GM19395 (cell line): ENCODE results near the gene TNFRSF4.

Experiments used
- ATAC-seq: cut with Tn5 transposase; IDR thresholded peaks from one replicate; pipeline ENCODE4 v1.9.1; 2021; ENCODE audit warnings: mild to moderate bottlenecking, moderate library complexity; ENCODE audit not compliant: unreplicated experiment

Gene TNFRSF4

DNA sequence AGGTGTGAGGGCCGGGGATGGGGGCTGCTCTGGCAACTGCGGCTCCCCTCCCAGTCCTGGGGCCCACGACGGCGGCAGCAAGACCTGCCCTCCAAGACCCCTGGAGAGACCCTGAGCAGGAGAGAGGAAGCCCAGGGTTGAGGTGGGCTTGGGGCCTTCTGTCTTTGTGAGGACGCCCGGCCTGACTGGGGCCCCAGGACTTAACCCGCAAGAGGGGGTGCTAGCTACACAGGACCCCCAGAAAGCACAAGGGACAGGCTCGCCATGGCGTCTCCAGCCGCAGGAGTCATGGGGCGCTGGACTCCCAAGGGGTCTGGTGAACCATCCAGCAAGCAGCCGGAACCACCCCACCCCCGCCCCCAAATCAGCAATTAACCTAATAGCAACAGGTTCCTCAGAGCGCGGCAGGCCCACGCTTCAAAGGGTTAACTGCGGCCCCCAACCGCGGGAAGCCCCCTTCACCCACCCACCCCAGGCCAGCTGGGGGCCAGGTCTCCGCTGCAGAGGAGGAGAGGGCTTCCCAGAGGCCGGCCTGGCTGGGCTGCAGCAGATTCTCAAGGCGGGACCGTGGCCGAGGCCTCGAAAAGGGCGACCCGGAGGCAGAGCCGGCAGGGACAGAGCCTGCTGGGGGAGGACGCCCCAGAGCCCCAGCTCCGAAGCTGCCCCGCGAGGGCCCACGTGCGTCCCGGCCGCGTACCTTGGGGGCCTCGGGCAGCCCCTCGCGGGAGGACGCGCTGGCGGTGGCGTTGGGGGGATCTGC, 32.0 kb upstream of the TNFRSF4 start:
- no peak for ATAC-seq

DNA sequence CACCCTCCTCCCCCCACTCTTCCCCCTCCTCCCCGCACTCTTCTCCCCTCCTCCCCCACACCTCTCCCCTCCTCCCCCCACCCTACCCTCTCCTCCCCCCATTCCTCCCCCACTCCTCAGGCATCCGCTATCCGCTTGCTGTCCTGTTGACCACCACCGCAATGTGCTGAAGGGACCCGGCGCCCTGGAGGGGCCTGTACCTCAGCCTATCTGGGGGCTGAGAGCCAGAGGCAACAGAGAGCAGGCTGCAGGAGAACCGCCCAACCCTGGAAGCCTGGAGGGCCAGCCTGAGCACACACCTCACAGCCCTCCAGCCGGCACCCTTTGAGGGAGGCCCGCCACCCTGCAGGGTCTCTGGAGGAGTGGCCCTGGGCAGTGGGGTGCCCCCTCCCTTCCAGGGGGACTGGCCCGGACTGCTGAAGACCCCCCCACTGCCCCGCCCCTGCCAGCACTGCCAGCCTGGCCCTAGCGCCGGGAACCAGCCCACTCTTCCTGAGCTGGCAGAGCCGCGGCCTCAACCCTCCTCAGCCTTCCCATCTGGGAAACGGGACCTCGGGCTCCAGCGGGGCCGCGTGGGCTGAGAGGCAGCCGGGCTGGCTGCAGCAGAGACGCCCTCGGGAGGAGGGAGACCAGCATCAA, 31.3 kb upstream of the TNFRSF4 start:
- no peak for ATAC-seq

DNA sequence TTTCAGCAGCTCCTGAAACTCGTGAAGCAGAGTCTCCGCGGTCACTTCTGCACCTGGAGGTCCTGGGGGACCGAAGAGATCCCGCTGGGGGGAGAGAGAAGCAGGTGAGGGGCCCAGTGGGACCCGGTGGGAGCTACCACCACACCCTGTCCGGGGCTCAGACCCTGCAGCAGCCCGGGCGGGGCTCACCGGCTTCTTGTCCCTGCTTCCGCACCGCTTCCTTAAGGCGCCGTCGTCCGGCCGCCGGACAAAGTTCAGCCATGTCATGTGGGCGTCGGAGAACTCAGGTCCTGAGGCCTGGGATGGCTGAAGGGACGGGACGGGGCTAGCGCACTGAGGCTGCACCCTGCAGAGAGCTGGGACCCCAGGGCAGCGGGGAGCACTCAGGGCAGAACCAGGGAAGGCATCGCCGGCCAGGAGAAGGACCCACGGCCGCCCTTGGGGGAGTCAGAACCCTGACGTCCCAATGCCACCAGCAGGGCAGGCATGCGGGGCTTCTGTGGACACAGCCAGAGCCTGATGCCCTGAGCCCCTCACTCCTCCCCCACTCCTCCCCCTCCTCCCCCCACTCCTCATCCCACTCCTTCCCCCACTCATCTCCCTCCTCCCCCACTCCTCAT, 30.3 kb upstream of the TNFRSF4 start:
- no peak for ATAC-seq

DNA sequence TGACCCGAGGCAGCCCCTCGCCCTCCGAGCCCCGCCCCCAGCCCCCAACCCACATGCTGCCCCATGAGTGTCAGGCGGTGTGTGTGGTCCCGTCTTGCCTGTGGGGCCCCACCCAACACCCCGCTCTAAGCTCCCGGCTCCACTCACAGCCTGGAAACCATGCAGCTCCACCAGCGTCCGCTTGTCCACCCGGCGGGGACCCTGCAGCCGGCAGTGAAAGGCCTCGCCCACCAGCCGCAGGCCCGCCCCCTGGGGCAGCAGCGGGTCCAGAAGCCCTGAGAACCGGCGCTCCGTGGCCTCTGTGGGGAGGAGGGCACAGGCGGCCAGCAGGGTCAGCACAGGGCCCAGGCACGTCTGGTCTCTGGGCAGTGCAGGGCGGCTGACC, 29.8 kb upstream of the TNFRSF4 start:
- ATAC-seq, result no peak

DNA sequence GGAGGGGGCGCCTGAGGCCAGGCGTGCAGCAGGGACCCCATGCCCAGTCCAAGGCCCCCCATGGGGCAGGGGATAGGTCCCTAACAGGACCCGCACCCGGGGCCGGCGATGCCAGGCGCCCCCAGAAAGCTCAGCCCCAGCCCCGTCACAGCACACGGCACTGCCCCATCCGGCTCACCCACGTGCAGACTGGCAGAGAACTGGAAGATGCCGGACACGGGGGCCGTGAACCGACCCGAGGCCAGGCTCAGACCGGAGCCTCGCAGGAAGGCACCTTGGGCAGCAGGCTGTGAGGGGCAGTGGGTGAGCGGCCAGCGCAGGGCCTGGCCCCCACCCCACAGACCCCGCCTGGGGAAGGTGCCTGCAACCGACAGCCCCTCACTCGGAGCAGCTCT, 29.3 kb upstream of the TNFRSF4 start:
- no peak for ATAC-seq

DNA sequence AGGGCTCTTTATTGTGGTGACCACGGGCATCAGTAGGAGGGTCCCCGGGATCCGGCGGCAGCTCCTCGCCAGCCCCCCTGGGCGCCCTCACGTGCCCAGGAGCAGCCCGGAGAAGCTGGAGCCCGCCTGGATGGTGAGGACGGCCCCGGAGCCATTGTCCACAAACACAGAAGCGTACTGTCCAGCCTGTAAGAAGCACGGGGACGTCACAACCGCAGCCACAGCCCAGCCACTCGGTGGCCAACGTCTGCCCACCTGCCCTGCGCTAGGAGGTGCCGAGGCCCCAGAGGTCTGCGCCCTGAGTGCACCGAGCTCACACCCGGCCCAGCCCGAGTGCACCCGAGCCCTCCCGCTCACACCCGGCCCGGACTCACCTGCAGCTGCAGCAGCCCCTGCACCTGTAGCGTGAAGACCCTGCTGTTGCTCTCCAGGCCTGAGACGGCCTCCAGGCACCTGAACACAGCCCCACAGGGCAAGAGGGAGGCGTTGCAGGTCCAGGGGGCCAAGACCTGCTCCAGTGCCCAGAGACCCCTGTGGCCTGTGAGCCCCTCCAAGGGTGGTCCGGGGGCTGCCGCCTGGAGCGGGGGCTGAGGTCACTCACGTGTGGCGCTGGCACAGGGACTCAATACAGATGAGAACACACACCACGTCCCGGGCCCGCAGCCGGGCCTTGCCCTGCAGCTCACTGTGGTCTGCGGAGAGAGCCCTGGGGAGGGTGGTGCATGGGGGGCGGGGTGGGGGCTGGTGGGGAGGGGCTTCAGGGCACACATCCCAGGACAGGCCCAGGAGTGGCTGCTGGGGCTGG, 28.7 kb upstream of the TNFRSF4 start:
- ATAC-seq, result no peak

DNA sequence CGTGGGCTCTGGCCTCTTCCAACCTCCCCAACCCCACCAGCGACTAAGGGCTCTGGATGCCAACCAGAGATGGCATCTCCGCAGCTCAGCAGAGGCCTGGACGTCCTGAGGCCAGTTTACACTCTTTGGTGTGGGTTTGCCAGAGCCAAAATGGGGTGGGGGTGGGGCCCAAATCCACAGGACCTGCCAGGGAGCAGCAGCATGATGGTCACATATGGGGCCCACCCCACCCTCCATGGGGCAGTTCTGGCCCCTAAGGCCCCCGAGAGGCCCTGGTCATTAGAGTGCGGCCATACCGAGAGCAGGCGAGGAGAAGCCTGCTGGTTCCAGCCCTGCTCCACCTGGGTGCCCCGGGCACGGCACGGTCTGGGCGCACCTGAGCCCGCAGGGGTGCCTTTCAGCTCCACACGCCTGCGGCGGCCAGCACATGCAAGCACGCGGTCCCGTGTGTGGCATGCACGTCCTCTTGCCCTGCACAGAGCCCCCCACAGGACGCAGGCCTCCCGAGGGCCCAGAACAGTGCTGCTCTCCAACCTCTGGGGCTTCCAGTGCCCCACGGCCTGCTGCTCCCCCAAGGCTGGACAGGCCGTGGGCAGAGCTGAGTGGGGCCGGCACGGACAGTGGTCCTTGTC, 27.8 kb upstream of the TNFRSF4 start:
- ATAC-seq, result no peak

DNA sequence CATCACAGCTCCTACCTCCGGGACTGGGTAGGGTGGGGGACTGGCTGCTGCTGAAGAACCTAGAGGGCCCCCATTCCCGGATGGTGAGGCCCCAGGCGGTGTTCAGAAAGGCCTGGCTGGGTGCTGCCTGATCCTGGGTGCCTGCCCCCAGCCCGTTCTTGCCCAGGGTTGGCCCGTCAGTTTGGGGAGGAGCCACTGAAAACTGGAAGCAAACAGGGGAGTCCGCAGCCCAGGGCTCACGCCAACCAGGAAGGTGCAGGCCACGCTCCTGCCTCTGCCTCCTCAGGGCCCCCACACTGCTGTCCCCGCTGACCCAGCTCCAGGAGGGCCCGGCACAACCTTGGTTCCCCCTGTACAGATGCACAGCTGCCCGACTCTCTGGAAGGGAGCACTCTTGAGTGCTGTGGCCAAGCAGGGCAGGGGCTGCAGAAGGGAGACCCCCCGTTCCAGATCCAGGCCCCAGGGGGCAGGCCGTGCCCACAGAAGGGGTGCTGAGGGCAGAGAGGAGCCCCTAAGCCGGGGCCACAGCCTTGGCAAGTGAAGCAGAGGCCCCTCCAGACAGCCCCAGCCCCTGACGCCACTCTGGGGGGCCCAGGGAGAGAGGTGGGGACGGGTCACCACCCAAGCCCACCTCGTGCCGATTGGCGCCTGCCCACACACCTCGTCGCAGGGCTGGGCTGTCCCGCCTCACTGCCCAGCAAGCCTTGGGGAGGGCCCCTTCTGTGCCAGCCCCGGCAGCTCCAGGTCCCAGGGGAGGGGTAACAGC, 27.1 kb upstream of the TNFRSF4 start:
- no peak for ATAC-seq

DNA sequence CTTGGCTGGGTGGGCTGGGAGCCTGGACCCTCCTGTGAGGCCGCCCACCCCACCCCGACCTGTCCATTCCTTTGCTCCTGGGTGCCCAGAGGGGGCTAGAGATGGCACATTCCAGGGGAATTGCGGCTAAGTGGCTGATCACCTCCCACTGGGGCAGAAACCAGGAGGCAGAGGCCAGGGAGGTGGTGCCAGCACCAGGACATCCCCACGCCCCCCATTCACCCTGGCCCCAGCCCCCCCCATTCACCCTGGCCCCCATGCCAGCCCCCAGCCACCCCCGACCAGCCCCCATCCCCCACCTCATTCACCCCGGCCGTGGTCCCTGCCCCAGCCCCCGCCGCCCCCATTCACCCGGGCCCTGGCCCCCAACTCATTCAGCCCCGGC, 26.4 kb upstream of the TNFRSF4 start:
- no peak for ATAC-seq

DNA sequence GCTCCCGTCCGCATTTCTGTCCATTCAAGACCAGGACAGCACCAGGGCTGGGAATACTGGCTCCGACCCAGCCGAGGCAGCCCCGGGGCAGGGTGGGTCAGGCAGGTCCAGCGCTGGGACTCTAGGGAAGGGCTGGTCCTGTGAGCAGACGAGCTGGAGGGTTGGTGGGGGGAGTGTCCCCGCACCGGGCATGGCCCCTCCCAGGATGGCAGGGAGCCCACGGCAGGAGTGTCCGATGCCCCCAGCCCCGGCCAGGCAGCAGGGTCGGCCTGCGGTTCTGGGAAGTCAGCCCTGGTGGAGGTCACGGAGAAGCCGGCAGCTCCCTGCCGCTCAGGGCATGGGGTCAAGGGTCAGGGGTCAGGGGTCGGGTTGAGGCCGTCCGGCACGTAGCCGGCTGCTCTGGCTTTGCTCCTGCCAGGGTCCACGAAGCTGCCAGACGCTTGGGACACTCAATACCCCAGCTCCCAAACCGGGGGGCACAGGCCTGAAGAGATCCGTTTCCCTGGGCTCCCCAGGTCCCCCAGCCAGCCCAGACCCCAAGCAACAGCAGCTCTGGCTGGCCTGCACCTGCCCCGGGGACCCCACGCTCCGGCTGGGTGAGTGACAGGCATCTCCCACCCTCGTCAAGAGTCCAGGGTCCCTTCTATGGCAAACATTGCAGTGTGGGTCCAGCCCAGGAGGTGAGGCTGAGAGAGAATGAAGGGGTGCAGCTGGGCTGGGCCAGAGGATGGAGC, 25.8 kb upstream of the TNFRSF4 start:
- no peak for ATAC-seq

DNA sequence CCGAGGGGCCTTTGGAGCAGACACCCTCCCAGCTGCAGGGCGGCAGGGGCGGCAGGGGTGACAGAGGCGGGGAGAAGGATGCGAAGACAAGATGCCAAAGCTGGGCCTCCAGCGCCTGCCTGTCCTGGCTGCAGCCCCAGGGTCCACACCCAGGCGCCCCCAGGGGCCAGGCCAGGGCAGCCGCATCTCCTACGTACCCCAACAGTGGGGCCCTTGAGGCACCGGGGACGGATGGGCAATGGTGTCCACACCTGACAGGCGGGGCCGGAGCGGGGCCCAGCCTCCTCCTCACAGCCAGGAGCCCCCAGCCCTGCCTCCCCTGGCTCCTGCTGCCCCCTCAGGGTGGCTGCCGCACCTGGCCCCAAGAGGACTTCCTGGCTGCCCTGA, 25.3 kb upstream of the TNFRSF4 start:
- ATAC-seq, result no peak

DNA sequence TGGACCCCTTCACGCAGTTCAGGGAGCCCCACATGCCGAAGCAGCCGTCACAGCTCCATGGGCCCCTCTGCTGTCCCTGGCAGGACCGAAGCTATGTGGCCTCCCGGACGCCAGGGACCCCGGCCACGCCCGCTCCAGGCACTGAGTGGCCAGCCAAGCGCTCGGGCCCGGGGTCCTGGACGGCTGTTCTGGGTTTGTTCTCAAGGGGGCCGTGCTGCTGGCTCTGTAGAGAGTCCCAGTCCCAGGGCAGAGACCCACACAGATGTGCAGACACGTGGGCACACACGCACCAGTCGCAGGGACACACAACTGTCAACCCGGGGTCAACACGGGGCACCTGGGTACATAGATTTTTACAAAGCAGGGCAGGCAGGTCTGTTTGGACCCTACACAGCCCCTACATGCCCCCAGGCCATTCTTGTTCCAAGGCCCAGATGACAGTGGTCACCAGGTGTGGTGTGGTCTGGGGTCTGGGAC, 24.8 kb upstream of the TNFRSF4 start:
- no peak for ATAC-seq

DNA sequence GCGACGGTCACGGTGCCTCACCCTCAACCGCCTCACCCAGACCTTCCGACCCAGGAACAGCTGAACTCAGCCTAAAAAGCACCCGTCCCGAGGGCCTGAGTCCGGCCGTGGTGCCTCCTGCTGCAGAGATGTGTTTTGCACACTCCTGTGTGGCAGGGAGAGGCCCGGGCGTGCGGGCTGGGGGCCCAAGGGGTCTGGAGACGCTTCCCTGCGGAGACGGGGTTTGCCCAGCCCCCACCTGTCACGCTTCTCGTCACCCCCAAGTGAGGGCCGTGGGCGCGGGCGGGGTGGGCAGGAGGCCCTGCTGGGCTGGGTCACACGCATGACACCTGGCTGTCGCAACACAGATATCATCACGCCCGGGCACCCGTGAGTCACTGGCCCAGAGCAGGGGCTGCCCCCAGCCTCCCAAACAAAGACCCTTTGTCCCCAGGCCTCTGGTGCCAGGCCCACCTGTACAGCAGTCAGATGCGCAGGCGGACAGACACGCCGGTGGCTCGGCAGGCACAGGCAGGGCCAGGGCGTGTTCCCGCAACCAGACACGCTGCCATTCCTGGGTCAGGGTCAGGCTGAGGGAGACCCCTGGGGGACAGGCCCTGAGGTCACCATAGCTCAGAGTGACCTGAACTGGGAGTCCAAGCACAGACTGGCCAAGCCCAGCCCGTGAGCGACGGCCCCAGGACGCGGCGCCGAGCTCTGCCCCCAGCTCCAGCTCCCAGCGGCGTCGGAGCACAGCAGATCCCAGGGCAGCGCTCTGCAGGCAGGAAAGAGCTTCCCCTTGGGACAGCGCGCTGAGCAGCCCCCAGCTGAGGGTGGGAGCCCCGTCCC, 24.1 kb upstream of the TNFRSF4 start:
- no peak for ATAC-seq

DNA sequence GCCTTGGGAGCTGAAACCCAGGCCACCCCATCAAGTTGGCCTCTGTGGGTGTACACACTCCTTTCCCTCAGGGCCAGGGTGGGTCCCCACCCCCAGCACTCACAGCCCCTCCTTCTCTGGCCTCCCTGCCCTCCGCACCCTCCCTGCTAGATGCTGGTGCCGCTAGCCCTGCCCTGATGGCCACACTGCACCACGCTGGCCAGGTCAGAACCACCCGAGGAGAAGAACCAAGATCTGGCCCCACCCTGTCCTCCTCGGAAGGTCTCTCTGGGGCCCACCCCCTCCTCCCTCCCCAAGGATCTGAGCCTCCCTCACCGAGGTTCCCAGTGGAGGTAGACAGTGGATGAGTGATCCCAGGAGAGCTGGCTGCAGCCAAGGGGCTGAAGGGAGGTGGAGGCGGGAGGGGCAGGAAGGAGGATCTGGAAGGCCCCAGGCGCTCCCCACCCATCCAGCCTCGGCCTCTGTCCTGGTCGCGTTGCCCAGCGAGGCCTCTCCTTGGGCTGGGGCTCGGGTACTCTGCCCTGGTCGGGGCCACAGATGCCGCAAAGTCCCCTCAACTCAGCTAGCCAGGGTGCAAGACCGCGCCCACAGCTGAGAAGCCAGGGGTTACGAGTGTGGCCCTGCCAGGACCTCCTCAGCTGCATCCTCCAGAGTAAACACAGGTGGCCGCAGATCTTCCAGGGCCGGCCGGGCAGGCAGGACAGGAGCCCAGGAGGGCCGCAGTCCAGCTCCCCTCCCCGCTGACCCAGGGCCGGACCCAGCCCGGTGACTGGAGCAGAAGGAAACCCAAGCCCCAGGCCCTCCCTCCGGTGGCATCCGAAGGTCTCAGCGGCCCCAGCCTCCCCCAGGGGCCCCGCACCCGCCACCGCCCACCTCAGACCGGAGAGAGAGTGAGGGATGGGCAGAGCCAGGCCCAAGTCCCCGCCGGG, 23.3 kb upstream of the TNFRSF4 start:
- no peak for ATAC-seq

DNA sequence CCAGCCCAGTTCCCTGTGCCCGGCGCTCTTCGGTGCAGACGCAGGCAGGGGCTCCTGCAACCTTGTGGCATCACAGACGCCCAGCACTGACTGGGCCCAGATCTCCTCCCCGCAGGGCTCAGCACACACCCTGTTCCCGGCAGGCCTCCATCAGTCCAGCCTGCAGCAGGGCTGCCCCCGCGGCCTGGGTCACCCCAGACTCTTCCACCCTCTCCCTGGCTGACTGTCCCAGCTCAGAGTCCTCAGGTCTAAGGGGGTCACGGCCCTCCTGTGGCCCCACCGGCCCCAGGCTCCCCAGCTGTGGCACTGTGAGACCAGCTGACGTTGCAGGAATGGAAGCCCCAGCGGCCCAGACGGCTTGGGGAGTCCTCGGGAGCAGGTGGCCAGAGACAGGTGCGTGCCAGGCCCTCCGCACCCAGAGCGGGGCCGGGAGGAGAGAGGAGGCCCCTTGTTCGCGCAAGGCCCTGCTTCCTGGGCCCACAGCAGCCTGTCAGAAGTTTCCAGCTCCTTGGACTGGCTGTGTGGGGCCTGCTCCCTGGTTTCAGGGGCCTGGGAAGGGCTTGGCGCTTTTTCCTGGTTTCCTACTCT, 22.3 kb upstream of the TNFRSF4 start:
- ATAC-seq, result no peak

DNA sequence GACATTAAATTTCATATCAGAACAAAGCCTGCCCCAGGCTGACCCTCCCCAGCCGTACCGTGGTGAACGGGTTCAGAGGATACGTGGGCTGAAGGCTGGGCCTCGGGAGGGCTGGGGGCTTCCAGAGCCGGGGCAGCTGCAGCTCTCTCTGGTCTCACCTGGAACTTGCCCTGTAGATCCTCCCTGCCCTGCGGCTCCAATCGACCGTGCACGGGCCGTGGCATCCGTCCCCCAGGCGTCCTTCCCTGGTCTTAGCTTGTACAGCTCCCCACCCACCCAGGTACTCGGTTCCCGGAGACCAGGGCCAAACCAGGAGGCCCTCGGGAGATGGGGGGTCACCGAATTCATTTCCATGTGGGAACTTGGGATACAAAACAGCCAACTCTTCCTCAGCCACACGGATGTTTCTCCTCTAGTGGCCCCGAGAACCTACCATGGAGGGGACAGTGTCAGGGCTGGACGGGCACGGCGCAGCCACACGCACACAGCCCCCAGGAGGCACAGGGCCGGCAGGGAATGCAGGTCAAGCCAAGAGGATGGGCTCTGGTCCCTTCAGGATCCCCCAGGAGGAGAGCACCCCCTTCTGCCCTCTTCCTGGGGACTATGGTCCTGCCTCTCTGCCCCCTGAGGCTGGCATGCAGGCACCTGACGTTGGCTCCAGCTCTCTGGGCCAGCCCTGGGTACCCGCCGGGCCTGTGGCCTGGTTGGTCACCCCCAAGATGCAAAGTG, 21.2 kb upstream of the TNFRSF4 start:
- no peak for ATAC-seq
